Prostate gland (tissue), 2 donors: Measurements from ENCODE around the gene MSL3.

ENCODE experiments used
- POLR2AphosphoS5 ChIP-seq: sonication (generic); formaldehyde crosslinking; IDR thresholded peaks from one replicate; pipeline ENCODE4 v1.6.1; 2017; ENCODE audit warnings: antibody characterized with exemption
- TF ChIP-seq, protein P1 (sequence below), 4 experiments: fragments of 200-600 bp in 2 of 4; fragments of 450-650 bp in 2 of 4; sonication (generic) in 2 of 4; IDR thresholded peaks; 1 replicate in 3 of 4; 2 replicates in 1 of 4; pipeline ENCODE4 v1.5.1; 2016 to 2019; ENCODE audit warnings: antibody characterized with exemption in 4 of 4, mild to moderate bottlenecking in 2 of 4, moderate library complexity in 2 of 4

DNA sequence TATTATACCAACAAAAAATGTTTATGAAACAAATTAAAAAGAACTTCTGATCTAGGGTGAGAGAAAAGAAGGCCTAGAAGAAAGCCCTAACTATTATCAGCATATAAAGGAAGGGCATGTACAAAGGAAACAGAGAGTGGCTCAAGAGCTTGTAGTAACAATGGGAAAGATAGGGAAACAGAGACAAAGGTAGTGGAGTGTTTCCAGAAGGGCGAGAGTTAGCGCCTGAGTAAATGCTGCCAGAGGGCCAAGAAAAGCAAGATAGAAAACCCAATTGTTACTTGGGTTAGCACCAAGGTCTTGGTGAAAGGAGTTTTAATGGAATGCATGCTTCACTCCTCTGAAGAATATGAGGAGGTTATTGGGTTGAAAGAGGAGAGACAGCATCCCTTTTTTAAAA, 16.5 kb upstream of the MSL3 start:
- no peak for TF ChIP-seq POLR2AphosphoS5
- TF ChIP-seq, protein P1, sequence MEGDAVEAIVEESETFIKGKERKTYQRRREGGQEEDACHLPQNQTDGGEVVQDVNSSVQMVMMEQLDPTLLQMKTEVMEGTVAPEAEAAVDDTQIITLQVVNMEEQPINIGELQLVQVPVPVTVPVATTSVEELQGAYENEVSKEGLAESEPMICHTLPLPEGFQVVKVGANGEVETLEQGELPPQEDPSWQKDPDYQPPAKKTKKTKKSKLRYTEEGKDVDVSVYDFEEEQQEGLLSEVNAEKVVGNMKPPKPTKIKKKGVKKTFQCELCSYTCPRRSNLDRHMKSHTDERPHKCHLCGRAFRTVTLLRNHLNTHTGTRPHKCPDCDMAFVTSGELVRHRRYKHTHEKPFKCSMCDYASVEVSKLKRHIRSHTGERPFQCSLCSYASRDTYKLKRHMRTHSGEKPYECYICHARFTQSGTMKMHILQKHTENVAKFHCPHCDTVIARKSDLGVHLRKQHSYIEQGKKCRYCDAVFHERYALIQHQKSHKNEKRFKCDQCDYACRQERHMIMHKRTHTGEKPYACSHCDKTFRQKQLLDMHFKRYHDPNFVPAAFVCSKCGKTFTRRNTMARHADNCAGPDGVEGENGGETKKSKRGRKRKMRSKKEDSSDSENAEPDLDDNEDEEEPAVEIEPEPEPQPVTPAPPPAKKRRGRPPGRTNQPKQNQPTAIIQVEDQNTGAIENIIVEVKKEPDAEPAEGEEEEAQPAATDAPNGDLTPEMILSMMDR (IDR thresholded peaks at IDR 0.05), result no peak
